Loucy (cell line): Measurements from ENCODE around the gene FAM234A.

Experiments used
- CTCF ChIP-seq: fragments of 200-600 bp; sonication (generic); conservative IDR thresholded peaks from 2 replicates; pipeline ENCODE4 v1.5.1; 2014; ENCODE audit warnings: mild to moderate bottlenecking, antibody characterized with exemption, low read length
- EZH2phosphoT487 ChIP-seq: fragments of 200-600 bp; IDR thresholded peaks from 2 replicates; pipeline ENCODE4 v1.6.1; 2018; ENCODE audit warnings: antibody characterized with exemption, mild to moderate bottlenecking, moderate library complexity, borderline replicate concordance

GRCh38 chr16:279531-279930 is 44.9 kb downstream of the FAM234A start:
- TF ChIP-seq CTCF (no peak), EZH2phosphoT487 (no peak)
